SK-N-SH treated with all-trans-retinoic acid at 6 μM for 48 hours (cell line): ENCODE data around the gene CADM1.

Experiments used
- ATAC-seq: fragments of 200-7000 bp; cut with Tn5 transposase; 3 replicates; pipeline ENCODE4 v1.9.1; 2020; ENCODE audit warnings: mild to moderate bottlenecking, moderate library complexity
- CREB5 ChIP-seq: fragments of 250-450 bp; sonication (Bioruptor Pico); IDR thresholded peaks from 2 replicates; pipeline ENCODE4 v1.5.1; 2020; ENCODE audit warnings: low read depth, mild to moderate bottlenecking, moderate library complexity
- CSDC2 ChIP-seq: fragments of 250-450 bp; sonication (Bioruptor Pico); IDR thresholded peaks from 2 replicates; pipeline ENCODE4 v1.5.0; 2020; ENCODE audit warnings: mild to moderate bottlenecking, moderate library complexity
- ESRRG ChIP-seq: fragments of 250-450 bp; sonication (Bioruptor Pico); IDR thresholded peaks from 2 replicates; pipeline ENCODE4 v1.6.1; 2021; ENCODE audit warnings: mild to moderate bottlenecking
- GLIS3 ChIP-seq: fragments of 250-450 bp; sonication (Bioruptor Pico); IDR thresholded peaks from 2 replicates; pipeline ENCODE4 v1.5.0; 2020; ENCODE audit warnings: mild to moderate bottlenecking, moderate library complexity
- ISL1 ChIP-seq: fragments of 250-450 bp; sonication (Bioruptor Pico); IDR thresholded peaks from 2 replicates; pipeline ENCODE4 v2.1.2; 2022; ENCODE audit warnings: mild to moderate bottlenecking, moderate library complexity
- OSR1 ChIP-seq: fragments of 250-450 bp; sonication (Bioruptor Pico); IDR thresholded peaks from 2 replicates; pipeline ENCODE4 v1.8.0; 2022; ENCODE audit warnings: moderate library complexity, mild to moderate bottlenecking, inconsistent platforms
- PPARA ChIP-seq: fragments of 250-450 bp; sonication (Bioruptor Pico); IDR thresholded peaks from 2 replicates; pipeline ENCODE4 v1.5.0; 2020; ENCODE audit warnings: mild to moderate bottlenecking, borderline replicate concordance
- RARB ChIP-seq: fragments of 250-450 bp; sonication (Bioruptor Pico); IDR thresholded peaks from 2 replicates; pipeline ENCODE4 v1.8.0; 2021; ENCODE audit warnings: mild to moderate bottlenecking, moderate library complexity
- SNAI2 ChIP-seq: fragments of 250-450 bp; sonication (Bioruptor Pico); IDR thresholded peaks from 2 replicates; pipeline ENCODE4 v1.5.0; 2020; ENCODE audit warnings: mild to moderate bottlenecking, moderate library complexity
- TCF4 ChIP-seq: fragments of 250-450 bp; sonication (Bioruptor Pico); IDR thresholded peaks from 2 replicates; pipeline ENCODE4 v1.8.0; 2021; ENCODE audit warnings: mild to moderate bottlenecking, moderate library complexity, borderline replicate concordance
- TOX ChIP-seq: fragments of 250-450 bp; sonication (Bioruptor Pico); IDR thresholded peaks from 2 replicates; pipeline ENCODE4 v1.8.0; 2021; ENCODE audit warnings: mild to moderate bottlenecking, moderate library complexity, borderline replicate concordance
- TSHZ2 ChIP-seq: fragments of 250-450 bp; sonication (Bioruptor Pico); IDR thresholded peaks from 2 replicates; pipeline ENCODE4 v1.5.0; 2020; ENCODE audit warnings: mild to moderate bottlenecking, moderate library complexity
- ZFP3 ChIP-seq: fragments of 250-450 bp; sonication (Bioruptor Pico); IDR thresholded peaks from 2 replicates; pipeline ENCODE4 v1.5.0; 2020; ENCODE audit warnings: mild to moderate bottlenecking, moderate library complexity
- ZFP30 ChIP-seq: fragments of 450-650 bp; formaldehyde crosslinking; IDR thresholded peaks from 2 replicates; pipeline ENCODE4 v1.5.0; 2022; ENCODE audit warnings: mild to moderate bottlenecking, moderate library complexity
- ZNF565 ChIP-seq: fragments of 450-650 bp; formaldehyde crosslinking; conservative IDR thresholded peaks from 2 replicates; pipeline ENCODE4 v1.5.0; 2020; ENCODE audit warnings: low read depth, mild to moderate bottlenecking, moderate library complexity
- ZNF70 ChIP-seq: fragments of 450-650 bp; formaldehyde crosslinking; IDR thresholded peaks from 2 replicates; pipeline ENCODE4 v1.5.0; 2020; ENCODE audit warnings: mild to moderate bottlenecking, moderate library complexity
- ZNF8 ChIP-seq: fragments of 450-650 bp; formaldehyde crosslinking; IDR thresholded peaks from 2 replicates; pipeline ENCODE4 v1.5.0; 2020; ENCODE audit warnings: mild to moderate bottlenecking, moderate library complexity
- TF ChIP-seq, protein P1 (sequence below): fragments of 250-450 bp; sonication (Bioruptor Pico); IDR thresholded peaks from 2 replicates; pipeline ENCODE4 v1.5.1; 2021; ENCODE audit warnings: mild to moderate bottlenecking, moderate library complexity
- TF ChIP-seq, protein P2 (sequence below): fragments of 250-450 bp; sonication (Bioruptor Pico); IDR thresholded peaks from 2 replicates; pipeline ENCODE4 v1.8.0; 2021; ENCODE audit warnings: low read depth, mild to moderate bottlenecking, moderate library complexity, borderline replicate concordance
- TF ChIP-seq, protein P3 (sequence below): fragments of 250-450 bp; sonication (Bioruptor Pico); IDR thresholded peaks from 2 replicates; pipeline ENCODE4 v1.8.0; 2020; ENCODE audit warnings: mild to moderate bottlenecking, moderate library complexity, borderline replicate concordance

CADM1 gene

DNA sequence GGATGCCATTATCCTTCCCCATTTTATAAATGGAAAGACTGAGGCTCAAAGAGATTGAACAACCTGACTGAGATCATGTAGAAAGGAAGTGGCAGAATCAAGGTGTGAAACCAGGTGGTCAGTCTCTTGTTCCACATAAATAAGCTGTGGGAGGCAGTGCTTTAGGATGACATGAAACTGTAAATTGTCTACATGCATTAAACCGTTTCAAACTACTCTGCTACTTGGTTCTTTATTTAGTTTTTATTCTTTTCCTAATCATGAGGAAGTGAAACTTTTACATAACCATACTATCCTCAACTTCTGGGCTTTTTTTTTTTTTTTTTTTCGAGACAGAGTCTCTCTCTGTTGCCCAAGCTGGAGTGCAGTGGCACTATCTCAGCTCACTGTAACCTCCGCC, 34.9 kb downstream of the CADM1 start:
- no peak for TF ChIP-seq ZFP30 (CRISPR knock-in tag)
- TF ChIP-seq ZFP3, result no peak
- no peak for TF ChIP-seq TCF4
- no peak for TF ChIP-seq GLIS3 (CRISPR knock-in tag)
- TF ChIP-seq ESRRG (CRISPR knock-in tag), result no peak
- TF ChIP-seq, protein P1, sequence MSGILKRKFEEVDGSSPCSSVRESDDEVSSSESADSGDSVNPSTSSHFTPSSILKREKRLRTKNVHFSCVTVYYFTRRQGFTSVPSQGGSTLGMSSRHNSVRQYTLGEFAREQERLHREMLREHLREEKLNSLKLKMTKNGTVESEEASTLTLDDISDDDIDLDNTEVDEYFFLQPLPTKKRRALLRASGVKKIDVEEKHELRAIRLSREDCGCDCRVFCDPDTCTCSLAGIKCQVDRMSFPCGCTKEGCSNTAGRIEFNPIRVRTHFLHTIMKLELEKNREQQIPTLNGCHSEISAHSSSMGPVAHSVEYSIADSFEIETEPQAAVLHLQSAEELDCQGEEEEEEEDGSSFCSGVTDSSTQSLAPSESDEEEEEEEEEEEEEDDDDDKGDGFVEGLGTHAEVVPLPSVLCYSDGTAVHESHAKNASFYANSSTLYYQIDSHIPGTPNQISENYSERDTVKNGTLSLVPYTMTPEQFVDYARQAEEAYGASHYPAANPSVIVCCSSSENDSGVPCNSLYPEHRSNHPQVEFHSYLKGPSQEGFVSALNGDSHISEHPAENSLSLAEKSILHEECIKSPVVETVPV (CRISPR knock-in tag), result no peak
- TF ChIP-seq TOX (CRISPR knock-in tag), result no peak
- no peak for TF ChIP-seq SNAI2
- TF ChIP-seq PPARA (CRISPR knock-in tag), result no peak
- no peak for TF ChIP-seq ZNF565 (CRISPR knock-in tag)
- TF ChIP-seq OSR1 (CRISPR knock-in tag), result no peak
- TF ChIP-seq ZNF8 (CRISPR knock-in tag), result no peak
- no peak for TF ChIP-seq CREB5
- TF ChIP-seq, protein P2, sequence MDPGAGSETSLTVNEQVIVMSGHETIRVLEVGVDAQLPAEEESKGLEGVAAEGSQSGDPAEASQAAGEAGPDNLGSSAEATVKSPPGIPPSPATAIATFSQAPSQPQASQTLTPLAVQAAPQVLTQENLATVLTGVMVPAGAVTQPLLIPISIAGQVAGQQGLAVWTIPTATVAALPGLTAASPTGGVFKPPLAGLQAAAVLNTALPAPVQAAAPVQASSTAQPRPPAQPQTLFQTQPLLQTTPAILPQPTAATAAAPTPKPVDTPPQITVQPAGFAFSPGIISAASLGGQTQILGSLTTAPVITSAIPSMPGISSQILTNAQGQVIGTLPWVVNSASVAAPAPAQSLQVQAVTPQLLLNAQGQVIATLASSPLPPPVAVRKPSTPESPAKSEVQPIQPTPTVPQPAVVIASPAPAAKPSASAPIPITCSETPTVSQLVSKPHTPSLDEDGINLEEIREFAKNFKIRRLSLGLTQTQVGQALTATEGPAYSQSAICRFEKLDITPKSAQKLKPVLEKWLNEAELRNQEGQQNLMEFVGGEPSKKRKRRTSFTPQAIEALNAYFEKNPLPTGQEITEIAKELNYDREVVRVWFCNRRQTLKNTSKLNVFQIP (CRISPR knock-in tag), result no peak
- TF ChIP-seq ISL1 (CRISPR knock-in tag), result no peak
- no peak for TF ChIP-seq CSDC2 (CRISPR knock-in tag)
- TF ChIP-seq RARB (CRISPR knock-in tag), result no peak
- TF ChIP-seq, protein P3, sequence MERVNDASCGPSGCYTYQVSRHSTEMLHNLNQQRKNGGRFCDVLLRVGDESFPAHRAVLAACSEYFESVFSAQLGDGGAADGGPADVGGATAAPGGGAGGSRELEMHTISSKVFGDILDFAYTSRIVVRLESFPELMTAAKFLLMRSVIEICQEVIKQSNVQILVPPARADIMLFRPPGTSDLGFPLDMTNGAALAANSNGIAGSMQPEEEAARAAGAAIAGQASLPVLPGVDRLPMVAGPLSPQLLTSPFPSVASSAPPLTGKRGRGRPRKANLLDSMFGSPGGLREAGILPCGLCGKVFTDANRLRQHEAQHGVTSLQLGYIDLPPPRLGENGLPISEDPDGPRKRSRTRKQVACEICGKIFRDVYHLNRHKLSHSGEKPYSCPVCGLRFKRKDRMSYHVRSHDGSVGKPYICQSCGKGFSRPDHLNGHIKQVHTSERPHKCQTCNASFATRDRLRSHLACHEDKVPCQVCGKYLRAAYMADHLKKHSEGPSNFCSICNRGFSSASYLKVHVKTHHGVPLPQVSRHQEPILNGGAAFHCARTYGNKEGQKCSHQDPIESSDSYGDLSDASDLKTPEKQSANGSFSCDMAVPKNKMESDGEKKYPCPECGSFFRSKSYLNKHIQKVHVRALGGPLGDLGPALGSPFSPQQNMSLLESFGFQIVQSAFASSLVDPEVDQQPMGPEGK (CRISPR knock-in tag), result no peak
- no peak for TF ChIP-seq ZNF70 (CRISPR knock-in tag)
- TF ChIP-seq TSHZ2 (CRISPR knock-in tag), result no peak
- no peak for ATAC-seq

GRCh38 chr11:115466122-115466521, 38.1 kb downstream of the CADM1 start:
- TF ChIP-seq TSHZ2 (CRISPR knock-in tag), result peak; percentile 80
- no peak for TF ChIP-seq SNAI2
- TF ChIP-seq ISL1 (CRISPR knock-in tag), result peak; percentile 57
- ATAC-seq, result no peak
